Kidney epithelial cell (primary cell): ENCODE results near the gene ASIC3. TPM values are rescaled to one million over a fixed set of nuclear protein-coding genes. Genes with fewer than 3 reads are reported as not detected.

Experiments
- DNase-seq: peaks from one replicate; pipeline ENCODE4 v3.0.0-alpha.2; 2010; ENCODE audit warnings: low read depth
- H3K27me3 ChIP-seq: 2 replicates; pipeline ENCODE4 v1.6.0; 2011; ENCODE audit warnings: low read length; ENCODE audit not compliant: control insufficient read depth, insufficient read depth
- H3K36me3 ChIP-seq: 2 replicates; pipeline ENCODE4 v1.5.1; 2011; ENCODE audit warnings: low read length; ENCODE audit not compliant: control insufficient read depth, insufficient read depth
- H3K4me3 ChIP-seq: 2 replicates; pipeline ENCODE4 v1.5.1; 2011; ENCODE audit warnings: low read depth, mild to moderate bottlenecking, control low read depth, low read length
- CTCF ChIP-seq: IDR thresholded peaks from 2 replicates; pipeline ENCODE4 v1.5.1; 2011; ENCODE audit warnings: mild to moderate bottlenecking, moderate library complexity, low read length, control low read depth, inconsistent platforms; ENCODE audit not compliant: insufficient read depth, poor library complexity, severe bottlenecking
- total RNA-seq: library from RNA; depleted of rRNA; stranded (reverse); fragments of >200 nt; gene quantifications from 2 replicates; pipeline ENCODE4 v1.2.3, GENCODE V29; 2015

ASIC3 gene
- total RNA-seq, 1 donor from 2014 or later, result 0.04 TPM

- Histone ChIP-seq H3K27me3 (peaks cover 49% of the 10 kb centered on the region), H3K36me3 (no peaks in the 10 kb centered on the region), H3K4me3 (no peak overlapping the region)
- no peak for DNase-seq
- TF ChIP-seq CTCF, result no peak
Observed at GRCh38 chr7:151018421-151019129, 29.8 kb upstream of the ASIC3 start.

DNA sequence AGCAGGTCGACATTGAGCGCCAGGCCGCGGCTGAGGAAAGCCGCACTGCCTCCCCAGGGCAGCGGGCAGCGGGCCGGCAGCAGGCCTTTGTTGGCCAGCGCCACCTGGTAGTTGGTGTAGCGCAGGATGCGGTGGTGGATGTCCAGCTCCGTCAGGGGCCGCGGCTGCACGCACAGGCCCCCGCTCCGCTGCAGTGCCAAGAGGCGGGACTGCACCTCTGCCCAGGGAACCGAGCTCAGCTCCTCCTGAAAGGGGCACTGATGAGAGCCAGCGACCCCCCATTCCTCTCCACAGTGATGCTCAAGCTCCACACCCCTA lies 29.2 kb upstream of the ASIC3 start:
- H3K36me3 ChIP-seq, result no peaks in the 10 kb centered on the region
- no peak for DNase-seq
- no peak for TF ChIP-seq CTCF
- H3K27me3 ChIP-seq, result peaks cover 43% of the 10 kb centered on the region
- no peak overlapping the region for H3K4me3 ChIP-seq

DNA sequence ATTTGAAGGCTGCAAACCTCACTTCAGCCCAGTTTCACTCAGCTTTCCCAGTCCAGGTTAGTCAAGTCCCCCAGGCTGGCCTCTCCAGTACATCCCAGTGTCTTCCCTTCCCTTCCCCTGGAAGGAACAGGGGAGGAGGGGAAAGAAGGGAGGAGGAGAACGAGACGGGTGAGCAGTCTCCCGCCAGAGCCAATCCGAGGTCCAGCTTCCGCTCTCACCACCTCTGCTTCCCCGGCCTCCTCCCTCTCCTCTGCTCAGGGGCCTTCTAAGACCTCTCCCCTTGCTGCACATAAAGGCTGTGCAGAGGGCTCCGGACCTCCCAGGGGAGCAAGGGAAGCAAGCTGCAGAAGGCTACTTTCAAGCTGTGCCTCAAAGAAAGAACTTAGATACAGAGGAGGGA lies 28.1 kb upstream of the ASIC3 start:
- Histone ChIP-seq H3K27me3 (peaks cover 41% of the 10 kb centered on the region), H3K36me3 (no peaks in the 10 kb centered on the region), H3K4me3 (no peak overlapping the region)
- no peak for TF ChIP-seq CTCF
- DNase-seq, result no peak

GRCh38 chr7:151023232-151023631 lies 25.1 kb upstream of the ASIC3 start:
- no peak for TF ChIP-seq CTCF
- peaks cover 22% of the 10 kb centered on the region for H3K27me3 ChIP-seq
- DNase-seq, result no peak
- H3K4me3 ChIP-seq, result no peak overlapping the region
- no peaks in the 10 kb centered on the region for H3K36me3 ChIP-seq

DNA sequence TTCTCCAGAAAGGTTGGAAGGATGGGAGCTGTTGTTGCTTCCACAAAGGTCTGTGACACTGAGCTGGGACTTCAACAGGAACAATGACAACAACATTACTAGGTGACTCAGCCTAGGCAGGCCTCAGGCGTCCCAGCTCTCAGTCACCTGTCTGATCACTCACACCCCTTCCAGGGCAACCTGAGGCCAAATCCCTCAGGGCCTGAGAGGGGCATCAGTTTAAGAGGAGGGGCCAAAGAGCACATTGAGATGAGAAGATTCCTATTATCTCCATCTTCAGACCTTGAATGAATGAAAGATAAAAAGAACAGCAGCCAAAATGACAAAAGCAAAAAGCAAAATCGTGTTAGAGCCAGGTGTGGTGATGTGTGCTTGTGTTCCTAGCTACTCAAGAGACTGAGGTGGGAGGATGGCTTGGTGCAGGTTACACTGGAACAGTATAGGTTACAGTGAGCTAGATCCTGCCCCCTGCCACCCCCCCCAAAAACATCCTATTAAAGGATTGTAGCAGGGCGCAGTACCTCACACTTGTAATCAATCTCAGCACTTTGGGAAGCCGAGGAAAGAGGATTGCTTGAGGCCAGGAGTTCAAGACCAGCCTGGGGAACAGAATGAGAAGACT lies 23.8 kb upstream of the ASIC3 start, which contains the start of gene ATG9B:
Gene ATG9B, minus strand, starts transcription at position 60 of the 622 bp plus-strand sequence. CDS start 71 bp downstream, outside the sequence.
- no peak for DNase-seq
- H3K4me3 ChIP-seq, result no peak within 1 kb of the TSS
- peaks cover 11% of the 10 kb centered on the region for H3K27me3 ChIP-seq
- no peak for TF ChIP-seq CTCF
- H3K36me3 ChIP-seq, result no peaks in the 10 kb centered on the region
